Measurements from ENCODE around the gene SLC6A3.

The SLC6A3 gene

GRCh38 chr5:1437876-1438559 is 7.2 kb downstream of the SLC6A3 start:
- no peak for DNase-seq (ENCODE audit: low spot score)
- in situ Hi-C loops (cut with MboI; ENCODE audit: low sequenced_read_pairs, unreplicated experiment) = no loop called here
- TF ChIP-seq, protein P1, sequence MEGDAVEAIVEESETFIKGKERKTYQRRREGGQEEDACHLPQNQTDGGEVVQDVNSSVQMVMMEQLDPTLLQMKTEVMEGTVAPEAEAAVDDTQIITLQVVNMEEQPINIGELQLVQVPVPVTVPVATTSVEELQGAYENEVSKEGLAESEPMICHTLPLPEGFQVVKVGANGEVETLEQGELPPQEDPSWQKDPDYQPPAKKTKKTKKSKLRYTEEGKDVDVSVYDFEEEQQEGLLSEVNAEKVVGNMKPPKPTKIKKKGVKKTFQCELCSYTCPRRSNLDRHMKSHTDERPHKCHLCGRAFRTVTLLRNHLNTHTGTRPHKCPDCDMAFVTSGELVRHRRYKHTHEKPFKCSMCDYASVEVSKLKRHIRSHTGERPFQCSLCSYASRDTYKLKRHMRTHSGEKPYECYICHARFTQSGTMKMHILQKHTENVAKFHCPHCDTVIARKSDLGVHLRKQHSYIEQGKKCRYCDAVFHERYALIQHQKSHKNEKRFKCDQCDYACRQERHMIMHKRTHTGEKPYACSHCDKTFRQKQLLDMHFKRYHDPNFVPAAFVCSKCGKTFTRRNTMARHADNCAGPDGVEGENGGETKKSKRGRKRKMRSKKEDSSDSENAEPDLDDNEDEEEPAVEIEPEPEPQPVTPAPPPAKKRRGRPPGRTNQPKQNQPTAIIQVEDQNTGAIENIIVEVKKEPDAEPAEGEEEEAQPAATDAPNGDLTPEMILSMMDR (IDR thresholded peaks at IDR 0.05; ENCODE audit: borderline replicate concordance, control extremely low read depth, extremely low read depth, insufficient read depth, missing control alignments) = no peak

- DNase-seq (ENCODE audit: low spot score) = no peak
- in situ Hi-C loops (cut with MboI; ENCODE audit: low sequenced_read_pairs, unreplicated experiment) = no loop called here
Observed at GRCh38 chr5:1437226-1437829, 7.9 kb downstream of the SLC6A3 start.

DNA sequence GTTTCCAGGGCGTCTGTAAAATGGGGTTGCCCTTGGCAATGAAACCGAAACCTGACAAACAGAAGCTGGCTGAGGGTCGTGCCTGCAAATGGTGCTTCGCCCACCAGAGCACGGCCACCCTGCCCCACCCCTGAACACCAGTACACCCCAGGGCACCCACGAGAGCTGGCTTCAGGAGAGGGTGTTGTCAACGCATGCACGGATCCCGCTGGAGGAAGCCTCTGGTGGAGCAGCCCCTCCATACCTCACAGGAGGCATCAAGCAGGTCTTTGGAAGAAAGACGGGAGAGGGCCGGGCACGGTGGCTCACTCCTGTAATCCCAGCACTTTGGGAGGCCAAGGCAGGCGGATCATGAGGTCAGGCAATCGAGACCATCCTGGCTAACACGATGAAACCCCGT is 8.6 kb downstream of the SLC6A3 start:
- in situ Hi-C loops (cut with MboI; ENCODE audit: low sequenced_read_pairs, unreplicated experiment) = no loop called here
- DNase-seq (ENCODE audit: low spot score) = no peak
- TF ChIP-seq, protein P1 (IDR thresholded peaks at IDR 0.05; ENCODE audit: borderline replicate concordance, control extremely low read depth, extremely low read depth, insufficient read depth, missing control alignments) = no peak

More at GRCh38 chr5:1437226-1437829, 7.9 kb downstream of the SLC6A3 start:
- TF ChIP-seq, protein P1 (IDR thresholded peaks at IDR 0.05; ENCODE audit: borderline replicate concordance, control extremely low read depth, extremely low read depth, insufficient read depth, missing control alignments) = no peak

GRCh38 chr5:1436036-1436435 is 9.2 kb downstream of the SLC6A3 start:
- in situ Hi-C loops (cut with MboI; ENCODE audit: low sequenced_read_pairs, unreplicated experiment) = no loop called here
- TF ChIP-seq, protein P1 (IDR thresholded peaks at IDR 0.05; ENCODE audit: borderline replicate concordance, control extremely low read depth, extremely low read depth, insufficient read depth, missing control alignments) = no peak
- no peak for DNase-seq (ENCODE audit: low spot score)

- TF ChIP-seq, protein P1 (IDR thresholded peaks at IDR 0.05; ENCODE audit: borderline replicate concordance, control extremely low read depth, extremely low read depth, insufficient read depth, missing control alignments) = no peak
- no peak for DNase-seq (ENCODE audit: low spot score)
- in situ Hi-C loops (cut with MboI; ENCODE audit: low sequenced_read_pairs, unreplicated experiment) = no loop called here
Observed at GRCh38 chr5:1435369-1435768, 9.9 kb downstream of the SLC6A3 start.

DNA sequence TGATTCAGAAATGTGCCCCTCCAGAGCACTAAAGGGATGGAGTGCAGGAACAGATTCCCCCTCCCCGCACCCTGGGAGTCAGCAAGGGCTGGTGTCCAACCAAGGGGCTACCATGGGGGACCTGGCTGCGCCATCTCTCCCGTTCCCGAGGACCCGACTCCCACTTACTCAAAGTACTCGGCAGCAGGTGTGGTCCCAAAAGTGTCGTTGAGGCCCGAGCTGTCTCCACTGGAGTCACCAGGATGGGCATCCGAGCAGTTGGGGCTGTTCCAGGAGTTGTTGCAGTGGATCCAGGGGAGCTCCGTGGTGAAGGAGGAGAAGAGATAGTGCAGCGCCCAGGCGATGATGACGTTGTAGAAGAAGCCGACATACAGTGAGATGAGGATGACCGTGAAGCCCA is 12.9 kb downstream of the SLC6A3 start:
- no peak for DNase-seq (ENCODE audit: low spot score)
- in situ Hi-C loops (cut with MboI; ENCODE audit: low sequenced_read_pairs, unreplicated experiment) = no loop called here
- TF ChIP-seq, protein P1 (IDR thresholded peaks at IDR 0.05; ENCODE audit: borderline replicate concordance, control extremely low read depth, extremely low read depth, insufficient read depth, missing control alignments) = no peak
